ENCODE measurements around the gene ZDHHC12. TPM values are rescaled to one million over a fixed set of nuclear protein-coding genes. Genes with fewer than 3 reads are reported as not detected.
"Not testable (repeated sequence)": the region's sequence is repeated elsewhere in the genome, so short reads cannot be mapped to it uniquely, and the experiment has no call there.

ZDHHC12 gene
- total RNA-seq, 2 donors from 2014 or later = 69.9 to 129 TPM

- H3K4me3 ChIP-seq = peak within 1 kb of the TSS; percentile 80
- no peaks in the 10 kb centered on the region for H3K36me3 ChIP-seq
- no peaks in the 10 kb centered on the region for H3K27me3 ChIP-seq
- H3K27ac ChIP-seq = no peak within 1 kb of the TSS
- intact Hi-C loops (cut with DNase I) = no loop called here
- peak within 1 kb of the TSS; percentile 63 to 78 for H3K9ac ChIP-seq (ENCODE audit: low read depth in 2 of 2, low read length in 2 of 2)
- DNase-seq = peak; percentile 93
- peak; percentile 84 for TF ChIP-seq CTCF (IDR thresholded peaks at IDR 0.05)
- no peaks in the 10 kb centered on the region for H3K9me3 ChIP-seq
- no peaks in the 10 kb centered on the region for H3K4me1 ChIP-seq
Measured at GRCh38 chr9:128702445-128702948, 21.4 kb downstream of the ZDHHC12 start, which contains the start of gene PKN3. Gene PKN3 (plus strand): TSS chr9:128702503. CDS start chr9:128702916, 413 bp downstream.

GRCh38 chr9:128701227-128701854 lies 22.6 kb downstream of the ZDHHC12 start:
- DNase-seq = no peak
- TF ChIP-seq CTCF (IDR thresholded peaks at IDR 0.05) = no peak
- intact Hi-C loops (cut with DNase I) = no loop called here

GRCh38 chr9:128699096-128699795 lies 24.7 kb downstream of the ZDHHC12 start:
- H3K4me1 ChIP-seq; H3K9ac ChIP-seq (ENCODE audit: low read depth in 2 of 2, low read length in 2 of 2); H3K4me3 ChIP-seq; H3K27me3 ChIP-seq; H3K9me3 ChIP-seq; intact Hi-C loops (cut with DNase I); H3K27ac ChIP-seq; H3K36me3 ChIP-seq; DNase-seq: not testable (repeated sequence)

More at GRCh38 chr9:128701227-128701854, 22.6 kb downstream of the ZDHHC12 start:
- no peaks in the 10 kb centered on the region for H3K9me3 ChIP-seq
- H3K27ac ChIP-seq = no peak overlapping the region
- H3K27me3 ChIP-seq = no peaks in the 10 kb centered on the region
- H3K4me3 ChIP-seq = no peak overlapping the region
- H3K36me3 ChIP-seq = no peaks in the 10 kb centered on the region
- no peak overlapping the region for H3K9ac ChIP-seq (ENCODE audit: low read depth in 2 of 2, low read length in 2 of 2)
- no peaks in the 10 kb centered on the region for H3K4me1 ChIP-seq

- H3K27ac ChIP-seq = no peak overlapping the region
- H3K9ac ChIP-seq (ENCODE audit: low read depth in 2 of 2, low read length in 2 of 2) = no peak overlapping the region
- no peak for DNase-seq
- H3K4me3 ChIP-seq = no peak overlapping the region
- H3K27me3 ChIP-seq = no peaks in the 10 kb centered on the region
- intact Hi-C loops (cut with DNase I) = no loop called here
- H3K9me3 ChIP-seq = no peaks in the 10 kb centered on the region
- H3K4me1 ChIP-seq = no peaks in the 10 kb centered on the region
- no peak for TF ChIP-seq CTCF (IDR thresholded peaks at IDR 0.05)
- H3K36me3 ChIP-seq = peaks cover 6% of the 10 kb centered on the region
Measured at GRCh38 chr9:128696923-128697707, 26.8 kb downstream of the ZDHHC12 start.

GRCh38 chr9:128694344-128694743 lies 29.6 kb downstream of the ZDHHC12 start:
- H3K9me3 ChIP-seq = no peaks in the 10 kb centered on the region
- no peaks in the 10 kb centered on the region for H3K27me3 ChIP-seq
- peaks cover 6% of the 10 kb centered on the region for H3K36me3 ChIP-seq
- H3K9ac ChIP-seq (ENCODE audit: low read depth in 2 of 2, low read length in 2 of 2) = no peak overlapping the region
- no peak for DNase-seq
- no peak overlapping the region for H3K27ac ChIP-seq
- intact Hi-C loops (cut with DNase I) = no loop called here
- no peak for TF ChIP-seq CTCF (IDR thresholded peaks at IDR 0.05)
- no peak overlapping the region for H3K4me3 ChIP-seq
- H3K4me1 ChIP-seq = peaks cover 5% of the 10 kb centered on the region

GRCh38 chr9:128693738-128694137 lies 30.2 kb downstream of the ZDHHC12 start:
- H3K27me3 ChIP-seq; H3K36me3 ChIP-seq; DNase-seq; intact Hi-C loops (cut with DNase I); H3K4me1 ChIP-seq; H3K4me3 ChIP-seq; H3K9me3 ChIP-seq; H3K9ac ChIP-seq (ENCODE audit: low read depth in 2 of 2, low read length in 2 of 2); H3K27ac ChIP-seq: not testable (repeated sequence)
